ENCODE data around the gene EXOC2. TPM values are rescaled to one million over a fixed set of nuclear protein-coding genes. Genes with fewer than 3 reads are reported as not detected.

Gene EXOC2
- total and polyA plus RNA-seq, 10 of the 15 experiments (the other 5 are each of a cell fraction or from before 2014, with no cell fraction given): 8.7 to 32.8 (median 20.7) TPM

DNA sequence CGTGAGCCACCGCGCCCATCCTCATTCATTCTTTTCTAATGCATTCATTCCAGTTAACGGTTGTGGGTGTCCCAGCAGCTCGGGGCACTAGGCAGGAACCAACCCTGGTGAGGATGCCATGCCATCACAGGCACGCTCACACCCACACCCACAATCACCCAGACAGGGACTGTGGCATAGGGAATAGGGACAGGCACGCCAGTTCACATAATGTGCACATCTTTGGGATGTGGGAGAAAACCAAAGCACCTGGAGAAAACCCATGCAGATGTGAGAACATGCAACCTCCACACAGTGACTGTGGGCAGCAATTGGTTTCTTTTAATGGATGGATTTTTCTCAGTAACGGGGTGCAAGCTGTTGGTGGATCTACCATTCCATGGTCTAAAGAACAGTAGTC, 237.1 kb downstream of the EXOC2 start:
- H3K4me2 ChIP-seq (ENCODE audit: control insufficient read depth, insufficient read depth): no peak overlapping the region
- FAIRE-seq: no peak
- no peaks in the 10 kb centered on the region for H3K4me1 ChIP-seq (ENCODE audit: control insufficient read depth, insufficient read depth, low read length)
- ChIA-PET POLR2A (no interaction called here), SMC1A (ENCODE audit: uncharacterized antibody, unreplicated experiment) (no interaction called here), RAD21 (ENCODE audit: unreplicated experiment) (no interaction called here), CTCF (no interaction called here)
- no peak overlapping the region for H3K27ac ChIP-seq (ENCODE audit: control insufficient read depth, insufficient read depth)
- H3K9ac ChIP-seq (ENCODE audit: control insufficient read depth, insufficient read depth, low read length): no peak overlapping the region
- peaks cover 2% of the 10 kb centered on the region; the same call in 2 of the 3 replicates for H3K9me3 ChIP-seq (replicated peaks; ENCODE audit: control insufficient read depth, insufficient read depth, low read length)
- H3K4me3 ChIP-seq: no peak overlapping the region
- intact Hi-C loops (cut with micrococcal nuclease; ENCODE audit: unreplicated experiment) (no loop called here), in situ Hi-C loops (cut with MboI) (no loop called here)
- BruUV-seq (replicated peaks): no TSS peak
- TF ChIP-seq KDM1A (IDR thresholded peaks at IDR 0.05; ENCODE audit: borderline replicate concordance): no peak
- no peak for TF ChIP-seq CBX3 (IDR thresholded peaks at IDR 0.05; ENCODE audit: borderline replicate concordance, low read depth)
- TF ChIP-seq EGR1 (IDR thresholded peaks at IDR 0.05; ENCODE audit: borderline replicate concordance in 1 of 2, low read depth in 2 of 2, low read length in 2 of 2): no peak
- H3K36me3 ChIP-seq (ENCODE audit: control insufficient read depth in 2 of 2, insufficient read depth in 2 of 2, low read length in 1 of 2): no peaks in the 10 kb centered on the region
- ATAC-seq: no peak
- H3K79me2 ChIP-seq (ENCODE audit: control insufficient read depth, insufficient read depth, low read length): no peaks in the 10 kb centered on the region
- no peaks in the 10 kb centered on the region for H4K20me1 ChIP-seq (ENCODE audit: control insufficient read depth, insufficient read depth)
- 0 out of 4 replicates have a peak, but pooled peaks cover 0 to 5% of the 10 kb centered on the region in 2 experiments for H3K27me3 ChIP-seq (replicated peaks in 1 of 2; ENCODE audit: control insufficient read depth in 2 of 2, insufficient read depth in 2 of 2, low read length in 1 of 2)
- 65% methylated on average over 8 of the region's 8 CpGs for WGBS (ENCODE audit: insufficient coverage, insufficient replicate concordance, low lambda C conversion rate, missing lambda C conversion rate)
- no peak overlapping the region for H2AFZ ChIP-seq (ENCODE audit: control insufficient read depth, low read depth, low read length)
- no peak for DNase-seq (ENCODE audit: low read depth, low spot score)

DNA sequence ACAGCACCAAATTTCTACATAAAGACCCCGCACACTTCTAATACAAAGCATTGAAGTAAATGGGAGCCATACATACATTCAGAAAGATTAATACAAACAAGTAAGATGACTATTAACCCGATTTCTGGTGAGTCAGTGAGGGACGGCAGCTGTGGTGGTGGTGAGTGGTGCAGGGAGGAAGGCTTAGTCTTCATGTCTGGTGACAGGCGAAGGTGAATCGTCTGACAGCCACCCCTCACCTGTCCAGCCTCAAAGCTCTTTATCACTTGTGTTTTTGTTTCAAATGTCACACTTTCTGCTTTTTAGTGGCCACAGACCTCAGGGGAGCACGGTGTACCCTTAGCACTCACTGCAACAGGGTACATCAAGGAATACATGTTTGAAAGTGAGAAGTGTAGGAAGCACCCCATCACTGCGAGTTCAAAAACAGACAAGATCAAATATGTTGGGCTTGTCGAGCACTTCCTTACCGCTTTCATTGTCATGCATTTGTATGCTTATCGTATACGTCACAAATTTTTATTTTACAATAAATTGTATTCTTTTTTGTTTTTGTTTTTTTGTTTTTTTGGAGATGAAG, 237.8 kb downstream of the EXOC2 start:
- Histone ChIP-seq H4K20me1 (ENCODE audit: control insufficient read depth, insufficient read depth) (no peaks in the 10 kb centered on the region), H3K4me3 (no peak overlapping the region), H3K9me3 (replicated peaks; ENCODE audit: control insufficient read depth, insufficient read depth, low read length) (peaks cover 2% of the 10 kb centered on the region; the same call in 2 of the 3 replicates), H3K27me3 (replicated peaks in 1 of 2; ENCODE audit: control insufficient read depth in 2 of 2, insufficient read depth in 2 of 2, low read length in 1 of 2) (0 out of 4 replicates have a peak, but pooled peaks cover 0 to 5% of the 10 kb centered on the region in 2 experiments), H3K4me2 (ENCODE audit: control insufficient read depth, insufficient read depth) (no peak overlapping the region), H3K4me1 (ENCODE audit: control insufficient read depth, insufficient read depth, low read length) (no peaks in the 10 kb centered on the region), H3K27ac (ENCODE audit: control insufficient read depth, insufficient read depth) (no peak overlapping the region), H3K36me3 (ENCODE audit: control insufficient read depth in 2 of 2, insufficient read depth in 2 of 2, low read length in 1 of 2) (no peaks in the 10 kb centered on the region), H3K79me2 (ENCODE audit: control insufficient read depth, insufficient read depth, low read length) (no peaks in the 10 kb centered on the region), H2AFZ (ENCODE audit: control insufficient read depth, low read depth, low read length) (no peak overlapping the region), H3K9ac (ENCODE audit: control insufficient read depth, insufficient read depth, low read length) (no peak overlapping the region)
- WGBS (ENCODE audit: insufficient coverage, insufficient replicate concordance, low lambda C conversion rate, missing lambda C conversion rate): 76% methylated on average over 11 of the region's 11 CpGs
- FAIRE-seq (no peak), ATAC-seq (no peak), DNase-seq (ENCODE audit: low read depth, low spot score) (no peak)
- ChIA-PET RAD21 (ENCODE audit: unreplicated experiment) (no interaction called here), CTCF (no interaction called here), POLR2A (no interaction called here), SMC1A (ENCODE audit: uncharacterized antibody, unreplicated experiment) (no interaction called here)
- in situ Hi-C loops (cut with MboI): no loop called here
- no TSS peak for BruUV-seq (replicated peaks)
- intact Hi-C loops (cut with micrococcal nuclease; ENCODE audit: unreplicated experiment): no loop called here
- TF ChIP-seq TBL1XR1 (IDR thresholded peaks at IDR 0.05; ENCODE audit: low read depth, low read length): no peak
- TF ChIP-seq NR2F1 (conservative IDR thresholded peaks at IDR 0.05): no peak
- no peak for TF ChIP-seq MEF2B (IDR thresholded peaks at IDR 0.05; ENCODE audit: partially characterized antibody, poor library complexity, severe bottlenecking)
- TF ChIP-seq ZBTB33 (IDR thresholded peaks at IDR 0.05): no peak
- TF ChIP-seq, protein P1, sequence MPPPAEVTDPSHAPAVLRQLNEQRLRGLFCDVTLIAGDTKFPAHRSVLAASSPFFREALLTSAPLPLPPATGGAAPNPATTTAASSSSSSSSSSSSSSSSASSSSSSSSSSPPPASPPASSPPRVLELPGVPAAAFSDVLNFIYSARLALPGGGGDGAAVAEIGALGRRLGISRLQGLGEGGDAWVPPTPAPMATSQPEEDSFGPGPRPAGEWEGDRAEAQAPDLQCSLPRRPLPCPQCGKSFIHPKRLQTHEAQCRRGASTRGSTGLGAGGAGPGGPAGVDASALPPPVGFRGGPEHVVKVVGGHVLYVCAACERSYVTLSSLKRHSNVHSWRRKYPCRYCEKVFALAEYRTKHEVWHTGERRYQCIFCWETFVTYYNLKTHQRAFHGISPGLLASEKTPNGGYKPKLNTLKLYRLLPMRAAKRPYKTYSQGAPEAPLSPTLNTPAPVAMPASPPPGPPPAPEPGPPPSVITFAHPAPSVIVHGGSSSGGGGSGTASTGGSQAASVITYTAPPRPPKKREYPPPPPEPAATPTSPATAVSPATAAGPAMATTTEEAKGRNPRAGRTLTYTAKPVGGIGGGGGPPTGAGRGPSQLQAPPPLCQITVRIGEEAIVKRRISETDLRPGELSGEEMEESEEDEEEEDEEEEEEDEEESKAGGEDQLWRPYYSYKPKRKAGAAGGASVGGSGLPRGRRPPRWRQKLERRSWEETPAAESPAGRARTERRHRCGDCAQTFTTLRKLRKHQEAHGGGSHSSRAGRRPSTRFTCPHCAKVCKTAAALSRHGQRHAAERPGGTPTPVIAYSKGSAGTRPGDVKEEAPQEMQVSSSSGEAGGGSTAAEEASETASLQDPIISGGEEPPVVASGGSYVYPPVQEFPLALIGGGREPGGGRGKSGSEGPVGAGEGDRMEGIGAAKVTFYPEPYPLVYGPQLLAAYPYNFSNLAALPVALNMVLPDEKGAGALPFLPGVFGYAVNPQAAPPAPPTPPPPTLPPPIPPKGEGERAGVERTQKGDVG (CRISPR knock-in tag; IDR thresholded peaks at IDR 0.05): no peak
- no peak for TF ChIP-seq SUPT20H (IDR thresholded peaks at IDR 0.05; ENCODE audit: borderline replicate concordance, control insufficient read depth, low read depth, low read length)
- TF ChIP-seq, protein P2, sequence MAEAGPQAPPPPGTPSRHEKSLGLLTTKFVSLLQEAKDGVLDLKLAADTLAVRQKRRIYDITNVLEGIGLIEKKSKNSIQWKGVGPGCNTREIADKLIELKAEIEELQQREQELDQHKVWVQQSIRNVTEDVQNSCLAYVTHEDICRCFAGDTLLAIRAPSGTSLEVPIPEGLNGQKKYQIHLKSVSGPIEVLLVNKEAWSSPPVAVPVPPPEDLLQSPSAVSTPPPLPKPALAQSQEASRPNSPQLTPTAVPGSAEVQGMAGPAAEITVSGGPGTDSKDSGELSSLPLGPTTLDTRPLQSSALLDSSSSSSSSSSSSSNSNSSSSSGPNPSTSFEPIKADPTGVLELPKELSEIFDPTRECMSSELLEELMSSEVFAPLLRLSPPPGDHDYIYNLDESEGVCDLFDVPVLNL (IDR thresholded peaks at IDR 0.05; ENCODE audit: low read depth, low read length): no peak
